ENCODE data around the gene UGCG.

DNA sequence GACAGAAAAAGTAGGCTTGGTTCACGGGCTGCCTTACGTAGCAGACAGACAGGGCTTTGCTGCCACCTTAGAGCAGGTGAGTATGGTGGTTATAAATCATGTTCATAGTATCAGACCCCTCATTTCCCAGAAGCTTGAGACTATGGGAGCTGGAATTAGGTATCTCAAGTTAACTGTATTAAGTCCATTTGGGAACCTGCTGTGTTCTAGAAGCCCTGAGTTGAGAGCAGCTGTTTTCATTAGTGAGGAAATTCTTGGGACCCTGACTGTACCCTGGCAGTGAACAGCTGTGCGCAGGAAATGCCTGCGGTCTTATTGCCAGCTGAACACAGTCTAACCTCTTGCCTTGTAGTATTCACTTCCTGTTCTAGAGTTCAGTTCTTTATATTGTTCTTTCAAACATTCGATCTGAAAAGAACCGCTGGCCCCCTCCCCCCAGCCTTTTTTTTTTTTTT, 29.8 kb downstream of the UGCG start:
- TF ChIP-seq POLR2A (IDR thresholded peaks at IDR 0.05) (no peak), POLR2AphosphoS5 (IDR thresholded peaks at IDR 0.05) (peak in 1 of 3 donors; percentile 25)
- TF ChIP-seq, protein P1, sequence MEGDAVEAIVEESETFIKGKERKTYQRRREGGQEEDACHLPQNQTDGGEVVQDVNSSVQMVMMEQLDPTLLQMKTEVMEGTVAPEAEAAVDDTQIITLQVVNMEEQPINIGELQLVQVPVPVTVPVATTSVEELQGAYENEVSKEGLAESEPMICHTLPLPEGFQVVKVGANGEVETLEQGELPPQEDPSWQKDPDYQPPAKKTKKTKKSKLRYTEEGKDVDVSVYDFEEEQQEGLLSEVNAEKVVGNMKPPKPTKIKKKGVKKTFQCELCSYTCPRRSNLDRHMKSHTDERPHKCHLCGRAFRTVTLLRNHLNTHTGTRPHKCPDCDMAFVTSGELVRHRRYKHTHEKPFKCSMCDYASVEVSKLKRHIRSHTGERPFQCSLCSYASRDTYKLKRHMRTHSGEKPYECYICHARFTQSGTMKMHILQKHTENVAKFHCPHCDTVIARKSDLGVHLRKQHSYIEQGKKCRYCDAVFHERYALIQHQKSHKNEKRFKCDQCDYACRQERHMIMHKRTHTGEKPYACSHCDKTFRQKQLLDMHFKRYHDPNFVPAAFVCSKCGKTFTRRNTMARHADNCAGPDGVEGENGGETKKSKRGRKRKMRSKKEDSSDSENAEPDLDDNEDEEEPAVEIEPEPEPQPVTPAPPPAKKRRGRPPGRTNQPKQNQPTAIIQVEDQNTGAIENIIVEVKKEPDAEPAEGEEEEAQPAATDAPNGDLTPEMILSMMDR (IDR thresholded peaks at IDR 0.05) = no peak

Measured in breast epithelium (tissue), 3 donors.